Stimulated activated CD4-positive, alpha-beta T cell treated with anti-CD3 and anti-CD28 coated beads, TNF-alpha, amount 100 ng/mL, for 1 hour (primary cell): ENCODE data around the gene NEUROD6.

Source experiments
- DNase-seq, 3 donors: peaks; one replicate each; pipeline ENCODE4 v3.0.0-alpha.2; 2020; ENCODE audit warnings: low read depth in 3 of 3, low spot score in 1 of 3

The NEUROD6 gene

DNA sequence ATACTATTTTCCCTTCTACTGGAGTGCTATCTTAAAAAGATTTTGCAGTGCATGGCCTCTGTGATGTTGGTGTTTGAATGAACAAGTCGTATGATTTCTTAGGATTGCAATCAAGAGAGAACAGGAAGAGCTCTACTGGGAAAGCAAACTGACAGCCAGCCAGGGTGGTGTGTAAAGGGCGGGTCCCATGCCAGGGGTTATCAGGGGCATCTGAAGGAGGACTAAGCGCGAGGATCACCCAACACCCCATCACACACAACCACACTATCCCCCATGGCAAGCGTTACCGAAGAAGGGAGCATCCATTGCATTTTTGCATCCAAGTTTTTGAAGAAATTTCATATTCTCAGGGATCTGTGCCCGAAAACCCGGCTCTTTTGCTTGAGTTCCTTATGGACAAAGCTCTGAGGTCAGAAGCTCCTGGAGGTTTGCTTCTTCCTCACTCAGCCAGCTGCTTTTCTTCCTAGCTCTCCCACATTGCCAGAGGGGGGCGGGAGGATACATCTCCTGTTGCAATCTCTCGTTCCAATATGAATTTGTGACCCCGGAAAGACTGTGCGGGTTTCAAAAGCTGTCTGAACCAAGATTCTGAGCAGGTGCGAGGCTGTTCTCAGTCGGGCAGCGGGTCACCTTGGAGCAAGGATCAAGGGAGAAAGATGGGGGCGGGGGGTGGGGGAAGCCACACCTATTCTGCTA lies 5.2 kb downstream of the NEUROD6 start:
- no peak for DNase-seq

DNA sequence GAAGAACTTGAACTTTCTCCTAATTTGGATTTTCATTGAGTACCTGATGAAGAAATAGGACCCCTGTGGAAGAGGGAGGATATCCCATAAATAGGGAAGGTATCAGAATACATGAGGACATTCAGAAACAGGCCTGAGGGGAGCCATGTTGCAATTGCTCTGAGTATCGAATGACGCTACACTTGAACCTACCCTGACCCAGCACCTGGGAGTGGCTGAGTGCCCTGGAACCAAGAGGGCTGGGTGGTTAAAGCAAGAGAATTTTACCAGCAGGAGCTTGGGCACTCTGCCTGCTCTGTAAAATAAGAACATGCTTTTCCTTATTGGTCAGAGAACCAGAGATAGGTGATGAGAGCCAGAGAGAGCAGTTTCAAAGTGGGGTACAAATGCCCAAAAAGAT lies 7.2 kb downstream of the NEUROD6 start:
- no peak for DNase-seq

DNA sequence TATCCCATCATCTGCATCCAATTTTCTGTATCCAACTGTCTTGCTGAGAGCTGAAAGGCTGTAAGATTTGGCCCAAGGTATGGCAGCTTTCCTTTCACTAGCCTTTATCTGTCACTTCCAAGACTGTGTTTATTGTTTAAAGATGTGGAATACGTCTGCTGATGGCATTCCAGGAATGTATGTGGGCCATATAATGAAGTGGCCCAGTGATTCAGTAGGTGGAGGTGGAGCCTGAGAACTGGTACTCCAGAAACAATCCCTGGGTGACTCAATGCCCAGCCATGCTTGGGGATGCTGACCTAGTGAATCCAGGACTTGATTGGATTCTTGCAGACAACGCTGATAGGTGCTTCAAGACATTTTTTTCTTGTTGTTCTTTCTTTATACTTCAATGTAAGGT lies 13.5 kb downstream of the NEUROD6 start:
- no peak for DNase-seq

DNA sequence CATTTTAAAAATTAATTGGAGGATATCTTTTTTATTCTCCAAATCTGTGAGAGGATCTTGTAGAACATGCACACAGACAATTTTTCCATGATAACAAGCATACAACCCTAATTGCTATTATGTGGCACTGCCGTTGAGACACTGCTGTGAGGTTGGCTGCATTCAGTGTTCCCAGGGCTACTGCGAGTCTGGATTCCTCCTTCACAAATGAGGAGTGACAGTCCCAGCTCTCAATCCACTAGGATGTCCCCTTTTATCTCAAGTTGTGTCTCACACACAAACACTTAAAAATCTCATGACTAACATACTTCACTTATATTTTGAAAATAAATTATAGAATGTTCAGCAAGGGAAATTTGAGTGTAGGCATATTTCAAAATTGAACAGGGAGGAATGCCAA lies 14.1 kb downstream of the NEUROD6 start:
- DNase-seq: no peak

DNA sequence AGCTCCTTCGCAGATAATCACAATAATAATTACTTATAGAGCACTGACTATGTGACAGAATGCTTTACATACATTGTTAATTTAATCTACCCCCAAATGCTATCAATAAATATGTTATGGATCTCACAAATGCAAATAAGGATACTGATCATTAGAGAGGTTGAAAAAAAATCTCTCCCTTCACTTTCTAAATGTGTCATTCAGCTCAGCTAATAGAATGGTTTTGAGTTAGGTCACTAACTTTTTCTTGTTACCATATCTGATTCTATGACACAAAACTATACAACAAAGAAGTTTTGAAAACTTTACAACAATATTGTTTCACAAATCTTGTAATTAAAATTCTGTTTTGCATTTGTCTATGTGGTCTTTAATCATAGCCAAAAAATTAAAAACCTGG lies 17.4 kb downstream of the NEUROD6 start:
- DNase-seq: no peak

DNA sequence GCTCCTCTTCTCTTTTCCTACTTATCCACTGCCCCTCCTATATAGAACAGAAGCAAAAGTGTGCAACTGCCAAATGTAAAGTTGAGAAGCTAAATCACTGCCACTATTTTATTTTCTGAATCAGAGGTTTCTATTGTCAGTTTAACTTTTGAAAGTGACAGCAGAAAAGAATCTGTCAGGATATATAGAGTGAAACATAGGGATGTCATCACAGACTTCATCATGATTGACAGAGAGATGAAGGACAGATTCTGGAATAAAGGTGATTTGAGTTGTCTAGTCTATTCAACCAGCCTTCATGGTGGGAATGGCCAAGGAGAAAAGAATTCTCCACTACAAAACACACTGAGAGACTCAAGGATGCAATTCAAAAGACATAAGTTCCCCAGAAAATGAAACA lies 19.9 kb downstream of the NEUROD6 start:
- no peak for DNase-seq

DNA sequence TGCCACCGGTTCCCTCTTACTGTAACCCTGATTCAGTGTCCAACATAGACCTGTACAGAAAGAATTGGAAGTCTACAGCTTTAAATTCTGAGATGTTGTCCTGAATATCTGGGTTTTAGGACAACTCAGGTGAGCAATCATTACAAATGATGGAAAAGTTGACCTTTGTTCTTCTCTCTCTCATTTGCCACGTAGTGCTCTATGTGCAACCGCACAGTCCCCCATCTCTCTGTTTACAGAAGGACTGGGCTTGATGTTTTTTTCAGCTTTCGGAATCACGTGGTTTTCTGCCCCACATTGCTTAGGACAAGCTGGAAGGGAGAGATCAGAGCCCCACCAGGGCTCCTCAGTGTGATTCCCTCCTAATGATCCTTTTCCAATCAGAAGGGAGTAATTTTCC lies 22.2 kb downstream of the NEUROD6 start:
- DNase-seq: no peak

DNA sequence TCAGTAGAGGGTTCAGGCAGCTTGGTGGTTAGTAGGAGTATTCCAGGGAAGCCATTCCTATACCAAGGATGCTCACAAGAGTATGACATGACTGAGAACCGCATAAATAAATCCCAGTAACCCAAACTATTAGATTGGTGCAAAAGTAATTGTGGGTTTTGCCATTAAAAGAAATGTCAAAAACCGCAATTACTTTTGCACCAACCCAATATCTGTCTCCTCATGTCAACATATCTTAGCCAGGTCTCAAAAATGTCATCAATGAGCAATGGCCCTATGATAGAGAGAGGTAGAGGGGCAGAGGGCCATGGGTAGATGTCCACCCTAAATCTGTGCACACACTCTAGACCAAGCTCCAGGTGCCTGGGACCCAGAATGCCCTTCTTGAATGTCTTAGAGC lies 23.6 kb downstream of the NEUROD6 start:
- no peak for DNase-seq

DNA sequence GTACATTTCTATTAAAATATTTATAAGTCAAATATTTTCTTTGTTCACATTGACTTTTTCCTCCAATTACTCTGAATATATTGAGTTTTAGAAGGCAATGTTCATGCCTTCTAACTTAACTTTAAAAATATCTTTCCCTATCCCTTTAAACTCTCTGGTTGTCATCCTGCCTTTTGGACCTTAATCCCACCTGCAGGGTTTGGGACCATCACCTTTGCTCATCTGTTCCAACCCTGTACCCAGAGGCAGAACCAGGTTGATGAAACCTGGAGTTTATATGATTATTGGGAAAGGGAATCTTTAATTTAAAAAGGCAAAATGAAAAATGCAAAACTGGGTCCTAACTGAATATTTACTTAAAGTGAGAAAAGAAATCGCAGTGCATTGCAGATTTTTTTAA lies 24.8 kb downstream of the NEUROD6 start:
- DNase-seq: no peak

DNA sequence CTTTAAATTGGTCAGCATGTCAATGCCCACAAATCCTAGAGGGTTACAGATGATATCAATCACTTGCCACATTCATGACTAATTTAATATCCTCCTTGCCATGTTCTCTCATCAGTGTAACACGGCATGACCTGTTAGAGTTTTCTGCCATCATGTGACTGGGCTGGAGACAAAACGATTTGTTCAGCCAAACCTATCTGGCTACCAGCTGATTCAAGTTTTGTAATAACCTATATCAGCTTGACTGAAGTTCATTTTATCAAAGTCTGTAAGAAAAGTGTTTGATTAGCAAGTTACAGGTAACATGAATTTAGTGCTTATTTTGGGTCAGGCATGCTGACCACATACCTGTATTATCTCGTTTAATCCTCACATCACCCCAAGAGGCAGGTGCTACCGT lies 25.7 kb downstream of the NEUROD6 start:
- DNase-seq: no peak

DNA sequence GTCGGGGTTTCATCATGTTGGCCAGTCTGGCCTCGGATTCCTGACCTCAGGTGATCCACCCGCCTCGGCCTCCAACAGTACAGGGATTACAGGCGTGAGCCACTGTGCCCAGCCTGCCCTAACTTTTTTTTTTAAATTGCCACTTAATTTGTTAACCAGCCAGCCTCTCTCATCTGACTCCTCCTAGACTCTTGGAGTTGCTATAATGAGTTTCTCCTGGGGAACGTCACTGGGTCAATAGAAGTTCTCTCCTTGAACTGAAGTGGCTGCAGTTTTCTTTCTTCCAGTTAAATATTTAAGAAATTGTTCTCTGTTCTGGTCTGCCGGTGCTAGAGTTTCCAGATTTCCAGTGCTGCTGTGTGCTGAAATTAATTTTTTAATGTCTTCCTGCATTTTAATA lies 27.6 kb downstream of the NEUROD6 start:
- DNase-seq: no peak

DNA sequence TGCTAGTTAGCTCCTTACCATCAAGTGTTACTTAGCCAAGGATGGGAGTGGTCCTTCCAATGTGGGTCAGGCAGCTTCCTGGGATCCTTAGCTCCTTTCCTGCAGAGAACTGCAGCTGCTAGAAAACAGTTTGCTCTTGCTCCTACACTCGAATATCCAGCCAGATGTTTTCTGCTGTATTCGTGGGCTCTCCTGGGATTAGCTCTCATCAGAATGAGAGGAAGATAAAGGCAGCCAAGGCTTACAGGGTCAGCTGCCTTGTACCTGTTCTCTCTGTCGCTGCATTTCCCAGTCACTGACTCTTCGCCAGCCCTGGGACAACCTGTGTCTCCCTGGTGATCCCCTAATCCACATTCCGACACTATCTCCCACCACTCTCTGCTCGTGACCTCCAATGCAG lies 29.0 kb downstream of the NEUROD6 start:
- DNase-seq: no peak

DNA sequence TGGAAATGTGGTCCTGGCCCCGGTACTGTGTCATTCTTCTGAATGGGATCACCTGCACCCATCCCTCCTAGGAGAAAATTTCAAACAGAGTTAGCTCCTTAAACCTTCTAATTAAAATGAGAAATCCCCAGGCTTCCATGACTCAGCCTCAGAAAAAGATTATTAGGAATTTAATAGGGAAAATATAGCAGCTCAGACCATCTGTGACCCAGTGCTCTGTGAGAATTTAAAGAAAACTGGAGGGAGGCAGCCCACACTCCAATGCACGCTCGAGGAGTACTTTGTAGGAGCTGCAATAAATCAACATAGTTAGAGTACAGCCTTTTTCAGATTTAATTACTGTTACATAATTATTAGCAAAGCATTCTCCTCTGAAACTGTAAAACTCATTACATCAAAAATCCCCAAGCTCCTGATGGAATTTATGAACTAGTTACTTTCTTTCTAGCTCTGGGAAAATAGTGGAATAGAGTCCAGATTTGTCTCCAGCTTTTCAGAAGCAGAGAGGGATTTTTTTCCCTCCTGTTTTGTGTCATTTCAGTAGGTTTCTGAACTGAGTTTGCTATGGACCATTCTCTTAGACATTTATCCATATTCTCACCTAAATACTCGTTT lies 30.1 kb downstream of the NEUROD6 start:
- no peak for DNase-seq

DNA sequence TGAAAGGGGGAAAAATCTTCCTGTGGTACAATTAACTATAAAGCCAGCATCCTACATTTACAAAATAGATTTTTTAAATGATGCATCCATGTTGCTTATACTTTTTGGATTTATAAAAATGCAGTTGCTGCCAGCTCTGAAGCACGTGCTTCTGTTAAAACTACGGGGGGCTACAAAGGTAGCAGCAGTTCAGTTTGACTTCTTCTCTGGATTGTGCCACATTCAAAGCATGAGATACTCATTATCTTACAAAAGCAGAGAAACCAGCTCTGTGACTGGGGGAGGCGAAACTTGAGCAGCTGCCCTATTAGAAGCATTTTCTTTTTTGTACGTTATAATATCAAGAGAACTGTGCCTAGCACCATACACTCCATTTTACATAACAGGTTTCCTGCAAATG lies 31.1 kb downstream of the NEUROD6 start:
- DNase-seq: no peak

DNA sequence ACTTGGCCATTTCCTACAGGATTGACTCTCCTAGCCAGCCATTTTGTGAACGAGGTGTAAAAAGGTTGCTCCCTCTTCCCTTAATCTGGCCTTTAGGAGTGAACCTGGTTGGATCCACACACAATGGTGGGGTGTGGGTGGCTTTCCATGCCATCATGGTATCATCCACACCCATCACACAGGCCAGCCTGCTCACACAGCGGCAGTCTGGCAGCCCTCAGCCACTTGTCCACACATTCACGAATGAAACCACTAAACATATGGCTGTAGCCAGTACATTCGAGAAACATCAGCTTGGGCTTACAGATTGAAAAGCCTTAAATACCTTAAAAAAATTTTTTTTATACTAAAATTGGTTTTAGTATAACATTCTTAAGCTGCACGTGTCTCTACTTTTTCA lies 31.9 kb downstream of the NEUROD6 start:
- DNase-seq: no peak

DNA sequence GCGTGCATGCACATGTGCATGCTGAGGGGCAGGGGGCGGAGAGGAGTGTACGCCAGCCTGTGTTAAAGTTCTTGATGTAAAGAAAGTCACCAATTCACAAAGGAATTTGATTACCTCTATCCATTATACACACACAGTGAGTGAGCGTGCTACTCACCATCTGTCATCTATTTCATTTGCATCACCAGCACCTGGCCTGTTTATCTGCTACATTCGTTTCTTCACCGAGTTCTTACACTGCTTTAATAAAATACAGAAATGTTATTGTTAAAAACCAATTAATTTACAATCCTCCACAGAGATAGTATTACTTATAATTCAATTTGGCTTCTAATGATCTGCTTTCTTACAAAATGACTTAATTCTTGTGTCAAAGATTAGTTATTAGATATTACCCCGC lies 32.6 kb downstream of the NEUROD6 start:
- no peak for DNase-seq

DNA sequence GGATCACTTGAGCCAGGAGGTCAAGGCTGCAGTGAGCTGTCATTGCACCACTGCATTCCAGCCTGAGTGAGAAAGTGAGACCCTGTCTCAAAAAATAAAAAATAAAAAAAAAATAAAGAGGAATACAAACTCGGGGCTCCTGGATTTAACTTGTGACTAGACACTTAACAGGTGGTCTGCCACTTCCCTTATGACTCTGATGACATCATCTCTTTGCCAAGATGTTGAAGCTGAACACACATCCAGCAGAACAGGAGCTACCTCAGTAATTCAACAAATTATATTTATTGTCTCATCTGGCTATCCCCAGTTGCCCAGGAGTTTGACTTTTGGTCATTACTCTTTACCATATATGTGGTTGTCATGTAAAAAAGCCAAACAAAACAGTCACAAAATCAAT lies 35.3 kb downstream of the NEUROD6 start:
- no peak for DNase-seq

DNA sequence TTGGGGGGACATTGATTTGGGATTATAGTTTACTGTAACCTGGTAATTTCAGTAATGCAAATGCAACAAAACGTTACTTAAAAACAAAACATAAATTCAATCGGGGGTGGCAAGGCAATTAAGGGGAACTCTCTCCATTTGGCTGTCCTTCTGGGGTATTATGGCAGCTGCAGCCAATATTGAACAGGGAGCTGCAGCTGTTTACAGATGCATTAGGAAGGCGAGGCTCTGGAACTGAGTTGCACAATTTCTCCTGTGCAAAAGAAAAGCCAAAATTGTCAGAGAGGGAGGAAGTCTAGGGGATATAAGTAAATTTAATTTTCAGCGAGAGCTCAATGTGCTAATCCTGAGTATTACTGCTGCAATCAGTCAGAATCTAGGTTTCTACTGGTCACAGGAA lies 36.1 kb downstream of the NEUROD6 start:
- DNase-seq: no peak

DNA sequence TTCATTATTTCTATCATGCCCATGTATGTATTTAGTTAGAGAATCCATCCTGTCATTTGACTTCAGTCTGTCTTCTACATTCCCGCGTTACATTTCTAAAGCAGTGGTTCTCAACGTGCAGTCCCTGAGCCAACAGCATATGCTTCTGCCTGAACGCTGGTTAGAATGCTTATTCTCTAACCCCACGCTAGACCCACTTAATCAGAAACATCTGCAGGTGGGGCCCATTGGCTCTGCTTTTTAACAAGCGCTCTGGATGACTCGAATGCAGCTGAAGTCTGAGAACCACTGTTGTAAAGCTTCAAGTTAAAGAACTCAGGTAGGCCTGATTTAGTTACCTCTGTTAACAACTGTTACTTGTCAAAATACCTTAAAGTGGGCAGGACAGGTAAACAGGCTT lies 38.2 kb downstream of the NEUROD6 start:
- no peak for DNase-seq

DNA sequence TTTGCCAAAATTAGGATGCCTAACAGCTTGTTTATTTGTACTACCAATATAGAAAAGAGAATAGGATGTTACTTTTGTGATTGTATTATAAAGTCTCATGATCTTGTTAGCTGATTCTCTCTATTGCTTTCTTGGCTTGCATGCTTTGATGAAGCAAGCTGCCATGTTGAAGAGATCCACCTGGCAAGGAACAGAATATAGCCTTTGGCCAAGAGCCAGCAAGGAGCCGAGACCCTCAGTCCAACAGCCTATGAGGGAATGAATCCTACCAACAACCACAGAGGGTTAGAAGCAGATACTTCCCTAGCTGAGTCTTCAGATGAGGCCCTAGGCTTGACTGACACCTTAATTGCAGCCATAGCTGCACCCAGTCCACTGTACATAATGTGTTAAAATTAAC lies 41.2 kb downstream of the NEUROD6 start:
- DNase-seq: no peak

DNA sequence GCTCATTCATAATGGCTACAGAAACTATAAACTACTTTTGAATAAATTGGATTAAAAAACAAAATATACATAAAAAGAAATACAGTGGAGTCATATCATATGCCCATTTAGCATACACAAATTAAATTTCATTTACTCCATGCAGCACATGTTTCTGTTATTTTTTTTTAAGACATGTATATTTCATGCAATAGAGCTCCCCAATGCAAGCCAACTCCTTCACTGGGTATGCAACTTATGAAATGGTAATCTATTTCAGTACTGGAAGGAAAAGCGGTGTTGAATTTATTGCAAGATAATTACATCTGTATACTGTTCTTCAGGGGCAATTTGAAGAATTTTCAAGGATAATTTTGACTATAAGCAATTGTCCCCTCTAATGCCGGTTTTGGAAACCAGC lies 49.9 kb downstream of the NEUROD6 start:
- no peak for DNase-seq
